ENCODE measurements around the gene MAN1A2. TPM values are rescaled to one million over a fixed set of nuclear protein-coding genes. Genes with fewer than 3 reads are reported as not detected.

MAN1A2 gene
- total RNA-seq, 4 donors from 2014 or later, result 23.3 to 77.6 (median 57.0) TPM

DNA sequence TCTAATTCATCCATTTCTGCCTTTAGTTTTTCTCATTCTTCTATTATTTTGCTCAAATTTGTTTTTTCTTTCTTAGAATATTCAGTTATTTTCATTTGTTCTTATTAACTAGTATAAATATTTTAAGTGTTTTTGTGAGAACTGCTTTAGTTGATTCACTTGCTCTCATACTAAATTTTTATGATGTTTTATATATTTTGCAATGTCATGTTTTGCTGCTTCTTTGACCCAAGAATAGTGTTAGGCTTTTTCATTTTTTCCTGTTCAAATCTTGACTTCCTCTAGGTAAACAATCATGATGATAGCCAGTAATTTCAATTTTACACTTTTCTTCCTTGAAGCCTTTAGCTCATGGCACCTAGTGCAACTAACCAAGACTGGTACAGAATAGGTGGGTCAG lies 45.2 kb downstream of the MAN1A2 start:
- no peaks in the 10 kb centered on the region for H3K36me3 ChIP-seq
- no peak overlapping the region for H3K4me3 ChIP-seq
- no peak for DNase-seq
- no peaks in the 10 kb centered on the region for H3K27me3 ChIP-seq
- no peaks in the 10 kb centered on the region for H3K9me3 ChIP-seq
- no peaks in the 10 kb centered on the region for H3K4me1 ChIP-seq
- intact Hi-C loops (cut with DNase I; ENCODE audit: low total_unique reads), result no loop called here
- TF ChIP-seq, protein P1, sequence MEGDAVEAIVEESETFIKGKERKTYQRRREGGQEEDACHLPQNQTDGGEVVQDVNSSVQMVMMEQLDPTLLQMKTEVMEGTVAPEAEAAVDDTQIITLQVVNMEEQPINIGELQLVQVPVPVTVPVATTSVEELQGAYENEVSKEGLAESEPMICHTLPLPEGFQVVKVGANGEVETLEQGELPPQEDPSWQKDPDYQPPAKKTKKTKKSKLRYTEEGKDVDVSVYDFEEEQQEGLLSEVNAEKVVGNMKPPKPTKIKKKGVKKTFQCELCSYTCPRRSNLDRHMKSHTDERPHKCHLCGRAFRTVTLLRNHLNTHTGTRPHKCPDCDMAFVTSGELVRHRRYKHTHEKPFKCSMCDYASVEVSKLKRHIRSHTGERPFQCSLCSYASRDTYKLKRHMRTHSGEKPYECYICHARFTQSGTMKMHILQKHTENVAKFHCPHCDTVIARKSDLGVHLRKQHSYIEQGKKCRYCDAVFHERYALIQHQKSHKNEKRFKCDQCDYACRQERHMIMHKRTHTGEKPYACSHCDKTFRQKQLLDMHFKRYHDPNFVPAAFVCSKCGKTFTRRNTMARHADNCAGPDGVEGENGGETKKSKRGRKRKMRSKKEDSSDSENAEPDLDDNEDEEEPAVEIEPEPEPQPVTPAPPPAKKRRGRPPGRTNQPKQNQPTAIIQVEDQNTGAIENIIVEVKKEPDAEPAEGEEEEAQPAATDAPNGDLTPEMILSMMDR (IDR thresholded peaks at IDR 0.05), result no peak
- TF ChIP-seq POLR2A (IDR thresholded peaks at IDR 0.05), result no peak
- no peak overlapping the region for H3K27ac ChIP-seq

- Histone ChIP-seq H3K4me1 (no peaks in the 10 kb centered on the region), H3K36me3 (no peaks in the 10 kb centered on the region), H3K9me3 (no peaks in the 10 kb centered on the region), H3K4me3 (no peak overlapping the region), H3K27ac (no peak overlapping the region), H3K27me3 (no peaks in the 10 kb centered on the region)
- intact Hi-C loops (cut with DNase I; ENCODE audit: low total_unique reads), result no loop called here
- DNase-seq, result no peak
- TF ChIP-seq, protein P1 (IDR thresholded peaks at IDR 0.05), result no peak
- no peak for TF ChIP-seq POLR2A (IDR thresholded peaks at IDR 0.05)
Observed at GRCh38 chr1:117413412-117413811, 46.2 kb downstream of the MAN1A2 start.

DNA sequence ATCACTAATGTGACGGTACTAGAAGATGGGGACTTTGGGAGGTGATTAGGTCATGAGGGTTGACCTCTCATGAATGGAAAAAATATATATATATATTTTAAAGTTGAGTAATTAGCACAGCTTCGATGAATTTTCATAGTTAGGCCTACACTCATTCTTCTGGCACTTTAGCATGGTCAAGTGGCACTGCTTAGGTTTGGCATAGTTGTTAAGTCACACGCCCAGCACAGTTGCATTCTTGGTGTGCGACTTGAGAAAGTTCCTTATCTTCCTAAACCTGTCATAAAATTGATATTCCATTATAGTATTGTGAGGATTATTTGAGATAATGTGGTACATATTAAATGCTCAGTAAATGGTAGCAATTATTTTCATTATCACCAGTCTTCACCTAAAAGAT lies 47.7 kb downstream of the MAN1A2 start:
- no peaks in the 10 kb centered on the region for H3K27me3 ChIP-seq
- no peak overlapping the region for H3K27ac ChIP-seq
- H3K4me3 ChIP-seq, result no peak overlapping the region
- TF ChIP-seq, protein P1 (IDR thresholded peaks at IDR 0.05), result no peak
- no peak for TF ChIP-seq POLR2A (IDR thresholded peaks at IDR 0.05)
- H3K36me3 ChIP-seq, result no peaks in the 10 kb centered on the region
- no peak for DNase-seq
- intact Hi-C loops (cut with DNase I; ENCODE audit: low total_unique reads), result no loop called here
- H3K4me1 ChIP-seq, result no peaks in the 10 kb centered on the region
- H3K9me3 ChIP-seq, result no peaks in the 10 kb centered on the region

DNA sequence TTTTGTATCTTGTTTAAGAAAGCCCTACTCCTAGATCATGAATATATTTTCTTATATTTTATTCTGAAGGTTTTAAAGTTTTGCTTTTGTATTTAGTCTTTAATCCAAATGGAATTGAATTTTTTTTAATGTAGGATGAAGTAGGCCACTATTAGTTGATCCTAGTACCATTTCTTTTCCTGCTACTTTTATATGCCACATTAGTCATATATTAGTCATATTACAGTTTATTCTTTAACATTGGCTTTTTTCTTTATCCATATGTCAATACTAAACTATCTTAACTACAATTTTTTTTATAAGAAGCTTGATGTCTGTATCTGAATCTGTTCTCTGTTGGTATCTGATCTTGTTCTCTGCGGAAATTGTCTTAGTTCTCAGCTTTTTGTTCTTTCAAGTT lies 48.8 kb downstream of the MAN1A2 start:
- no peaks in the 10 kb centered on the region for H3K9me3 ChIP-seq
- no peak overlapping the region for H3K27ac ChIP-seq
- intact Hi-C loops (cut with DNase I; ENCODE audit: low total_unique reads), result no loop called here
- no peak for DNase-seq
- TF ChIP-seq, protein P1 (IDR thresholded peaks at IDR 0.05), result no peak
- no peak for TF ChIP-seq POLR2A (IDR thresholded peaks at IDR 0.05)
- H3K27me3 ChIP-seq, result no peaks in the 10 kb centered on the region
- H3K4me3 ChIP-seq, result no peak overlapping the region
- H3K4me1 ChIP-seq, result no peaks in the 10 kb centered on the region
- H3K36me3 ChIP-seq, result no peaks in the 10 kb centered on the region

DNA sequence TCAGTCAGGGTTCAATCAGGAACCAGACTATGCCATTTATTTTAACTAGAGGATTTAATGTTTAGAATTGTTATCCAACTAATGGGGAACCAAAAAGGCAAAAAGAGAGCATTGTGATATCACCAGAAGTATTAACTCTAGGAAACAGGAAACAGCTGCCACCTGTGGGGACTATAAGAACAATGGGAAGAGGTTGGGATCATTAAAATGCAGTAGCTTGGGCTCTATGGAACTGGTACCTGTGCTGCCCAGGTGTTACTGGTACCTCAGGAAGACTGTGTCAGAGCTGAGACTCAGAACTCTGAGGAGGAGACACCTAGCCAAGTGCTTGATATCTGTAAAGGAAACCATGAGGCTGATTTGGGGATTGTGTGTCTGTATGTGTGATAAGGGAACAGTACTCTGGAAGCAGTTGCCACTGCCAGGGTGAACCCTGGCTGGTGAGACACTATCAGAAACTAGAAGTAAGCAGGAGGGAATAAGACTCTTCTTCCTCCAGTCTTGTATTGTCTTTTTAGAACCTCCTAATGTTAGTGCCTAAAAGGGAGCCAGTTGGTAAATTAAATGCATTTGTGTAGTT lies 49.4 kb downstream of the MAN1A2 start:
- Histone ChIP-seq H3K4me3 (no peak overlapping the region), H3K27me3 (no peaks in the 10 kb centered on the region), H3K27ac (no peak overlapping the region), H3K4me1 (no peaks in the 10 kb centered on the region), H3K9me3 (no peaks in the 10 kb centered on the region), H3K36me3 (no peaks in the 10 kb centered on the region)
- intact Hi-C loops (cut with DNase I; ENCODE audit: low total_unique reads), result no loop called here
- TF ChIP-seq, protein P1 (IDR thresholded peaks at IDR 0.05), result no peak
- no peak for DNase-seq

Measured in uterus (tissue), 4 donors.